Calu3 (cell line): ENCODE data around the gene CTNND2. TPM values are rescaled to one million over a fixed set of nuclear protein-coding genes. Genes with fewer than 3 reads are reported as not detected.

Source experiments
- BruUV-seq: library from RNA; stranded (reverse); fragments of 400-500 nt; replicated peaks from 2 replicates; lab custom pipeline; 2021; lab: Mats Ljungman, UMichigan
- CTCF ChIA-PET: fragments of 300-600 bp; sonication (Branson Sonifier 250); formaldehyde crosslinking; loops from one replicate; lab custom pipeline; 2022; ENCODE audit warnings: antibody characterized with exemption; lab: Charles Lee
- DNase-seq: peaks from one replicate; pipeline ENCODE4 v3.0.0; 2022
- H3K27ac Mint-ChIP-seq: one replicate; pipeline ENCODE4 v1.8.0; 2022; ENCODE audit warnings: mixed read lengths; ENCODE audit not compliant: unreplicated experiment
- H3K27me3 Mint-ChIP-seq: one replicate; pipeline ENCODE4 v1.8.0; 2022; ENCODE audit warnings: mixed read lengths; ENCODE audit not compliant: unreplicated experiment
- H3K36me3 Mint-ChIP-seq: one replicate; pipeline ENCODE4 v1.8.0; 2022; ENCODE audit warnings: mild to moderate bottlenecking, moderate library complexity, mixed read lengths; ENCODE audit not compliant: insufficient read depth, unreplicated experiment
- H3K4me1 Mint-ChIP-seq: one replicate; pipeline ENCODE4 v1.8.0; 2022; ENCODE audit warnings: mild to moderate bottlenecking, low read depth, mixed read lengths; ENCODE audit not compliant: unreplicated experiment
- H3K4me3 Mint-ChIP-seq: one replicate; pipeline ENCODE4 v1.8.0; 2022; ENCODE audit warnings: mild to moderate bottlenecking, low read depth, moderate library complexity, mixed read lengths; ENCODE audit not compliant: unreplicated experiment
- H3K9me3 Mint-ChIP-seq: one replicate; pipeline ENCODE4 v1.8.0; 2022; ENCODE audit warnings: low read depth, mixed read lengths; ENCODE audit not compliant: unreplicated experiment
- intact Hi-C: fragments of 100-400 bp; cut with micrococcal nuclease; formaldehyde crosslinking; loops from one replicate; pipeline ENCODE4 v1.10.0; 2022; ENCODE audit not compliant: unreplicated experiment
- total RNA-seq: library from RNA; stranded (reverse); gene quantifications from 2 replicates; pipeline ENCODE4 v1.2.3, GENCODE V29; 2022
- TF ChIP-seq, protein P1 (sequence below): fragments of 200-600 bp; IDR thresholded peaks from one replicate; pipeline ENCODE4 v1.8.0; 2022; ENCODE audit warnings: antibody characterized with exemption; ENCODE audit not compliant: unreplicated experiment

Gene CTNND2
- total RNA-seq, 1 experiment from 2014 or later = 19.6 TPM

DNA sequence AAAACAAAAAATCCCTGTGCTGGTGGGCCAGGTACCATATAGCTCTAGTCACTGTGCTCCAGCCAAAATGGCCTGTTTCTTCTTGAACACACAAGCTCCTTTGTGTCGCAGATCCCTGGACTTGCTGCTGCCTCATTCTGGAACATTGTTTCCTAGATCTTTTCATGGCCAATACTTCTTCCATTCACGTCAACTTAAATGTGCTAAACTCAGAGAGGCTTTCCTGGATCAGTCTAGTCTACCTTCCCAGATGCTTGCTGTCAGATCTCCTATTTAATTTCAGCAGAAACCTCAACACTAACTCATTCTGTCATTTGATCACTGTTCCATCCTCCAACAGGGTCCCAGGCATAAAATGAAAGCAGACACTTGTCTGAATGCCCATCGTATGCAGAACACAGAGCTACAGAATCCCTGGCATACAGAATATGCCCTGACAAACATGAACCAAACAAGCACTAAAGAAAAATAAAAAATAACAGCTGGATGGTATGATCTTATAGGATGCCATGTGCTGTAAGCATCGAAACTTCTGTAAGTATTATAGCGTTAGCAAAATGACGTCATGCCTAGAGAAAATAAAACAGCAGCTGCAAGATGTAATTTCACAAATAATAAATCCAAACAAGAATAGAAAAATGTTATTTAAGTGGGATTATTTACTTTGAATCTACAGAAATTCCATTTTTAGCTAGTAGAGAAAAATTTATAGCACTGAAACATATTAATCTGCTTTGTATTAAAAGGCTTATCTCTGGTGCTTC lies 739.5 kb downstream of the CTNND2 start:
- H3K36me3 Mint-ChIP-seq = no peaks in the 10 kb centered on the region
- no peak overlapping the region for H3K4me3 Mint-ChIP-seq
- H3K27ac Mint-ChIP-seq = no peak overlapping the region
- intact Hi-C loops = no loop called here
- H3K27me3 Mint-ChIP-seq = no peaks in the 10 kb centered on the region
- CTCF ChIA-PET = no interaction called here
- no peaks in the 10 kb centered on the region for H3K4me1 Mint-ChIP-seq
- H3K9me3 Mint-ChIP-seq = no peaks in the 10 kb centered on the region
- TF ChIP-seq, protein P1, sequence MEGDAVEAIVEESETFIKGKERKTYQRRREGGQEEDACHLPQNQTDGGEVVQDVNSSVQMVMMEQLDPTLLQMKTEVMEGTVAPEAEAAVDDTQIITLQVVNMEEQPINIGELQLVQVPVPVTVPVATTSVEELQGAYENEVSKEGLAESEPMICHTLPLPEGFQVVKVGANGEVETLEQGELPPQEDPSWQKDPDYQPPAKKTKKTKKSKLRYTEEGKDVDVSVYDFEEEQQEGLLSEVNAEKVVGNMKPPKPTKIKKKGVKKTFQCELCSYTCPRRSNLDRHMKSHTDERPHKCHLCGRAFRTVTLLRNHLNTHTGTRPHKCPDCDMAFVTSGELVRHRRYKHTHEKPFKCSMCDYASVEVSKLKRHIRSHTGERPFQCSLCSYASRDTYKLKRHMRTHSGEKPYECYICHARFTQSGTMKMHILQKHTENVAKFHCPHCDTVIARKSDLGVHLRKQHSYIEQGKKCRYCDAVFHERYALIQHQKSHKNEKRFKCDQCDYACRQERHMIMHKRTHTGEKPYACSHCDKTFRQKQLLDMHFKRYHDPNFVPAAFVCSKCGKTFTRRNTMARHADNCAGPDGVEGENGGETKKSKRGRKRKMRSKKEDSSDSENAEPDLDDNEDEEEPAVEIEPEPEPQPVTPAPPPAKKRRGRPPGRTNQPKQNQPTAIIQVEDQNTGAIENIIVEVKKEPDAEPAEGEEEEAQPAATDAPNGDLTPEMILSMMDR = no peak
- no TSS peak for BruUV-seq
- DNase-seq = no peak

- no peak for DNase-seq
- no peaks in the 10 kb centered on the region for H3K4me1 Mint-ChIP-seq
- intact Hi-C loops = no loop called here
- H3K9me3 Mint-ChIP-seq = no peaks in the 10 kb centered on the region
- TF ChIP-seq, protein P1 = no peak
- CTCF ChIA-PET = no interaction called here
- H3K27ac Mint-ChIP-seq = no peak overlapping the region
- H3K4me3 Mint-ChIP-seq = no peak overlapping the region
- no TSS peak for BruUV-seq
- no peaks in the 10 kb centered on the region for H3K36me3 Mint-ChIP-seq
- H3K27me3 Mint-ChIP-seq = no peaks in the 10 kb centered on the region
Observed at GRCh38 chr5:11157132-11157531, 747.1 kb downstream of the CTNND2 start.

- intact Hi-C loops = no loop called here
- Mint-ChIP-seq H3K27ac (no peak overlapping the region), H3K4me1 (no peaks in the 10 kb centered on the region), H3K9me3 (no peaks in the 10 kb centered on the region), H3K36me3 (no peaks in the 10 kb centered on the region), H3K4me3 (no peak overlapping the region), H3K27me3 (no peaks in the 10 kb centered on the region)
- CTCF ChIA-PET = no interaction called here
- no TSS peak for BruUV-seq
- DNase-seq = no peak
- TF ChIP-seq, protein P1 = no peak
Observed at GRCh38 chr5:11153670-11154382, 750.4 kb downstream of the CTNND2 start.

DNA sequence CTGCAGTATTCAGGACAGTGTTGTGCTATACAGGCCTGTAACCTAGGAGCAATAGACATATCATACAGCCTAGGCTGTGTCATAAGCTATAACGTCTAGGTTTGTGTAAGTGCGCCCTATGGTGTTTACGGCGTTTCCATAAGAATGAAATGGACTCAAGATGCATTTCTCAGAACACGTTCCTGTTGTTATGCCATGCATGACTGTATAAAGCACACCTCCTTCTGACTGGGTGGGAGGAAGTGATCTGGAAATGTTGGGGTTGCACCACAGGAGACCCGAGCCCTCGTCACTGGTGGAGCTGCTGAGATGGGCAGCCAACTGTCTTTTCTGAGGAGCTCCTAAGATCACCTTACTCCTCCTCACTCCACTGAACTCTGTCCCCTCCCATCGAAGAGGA lies 751.9 kb downstream of the CTNND2 start:
- Mint-ChIP-seq H3K4me1 (no peaks in the 10 kb centered on the region), H3K27ac (no peak overlapping the region), H3K36me3 (no peaks in the 10 kb centered on the region), H3K27me3 (no peaks in the 10 kb centered on the region), H3K4me3 (no peak overlapping the region), H3K9me3 (no peaks in the 10 kb centered on the region)
- TF ChIP-seq, protein P1 = no peak
- CTCF ChIA-PET = no interaction called here
- BruUV-seq = no TSS peak
- intact Hi-C loops = no loop called here
- no peak for DNase-seq
